ENCODE data around the gene TMED6. TPM values are rescaled to one million over a fixed set of nuclear protein-coding genes. Genes with fewer than 3 reads are reported as not detected.
"Not testable (repeated sequence)": the region's sequence is repeated elsewhere in the genome, so short reads cannot be mapped to it uniquely, and the experiment has no call there.

Gene TMED6
- total RNA-seq, 1 experiment from 2014 or later: not detected

- DNase-seq (ENCODE audit: low spot score): no peak
Measured at GRCh38 chr16:69363281-69363717, 11.7 kb upstream of the TMED6 start.

- DNase-seq (ENCODE audit: low spot score): not testable (repeated sequence)
Measured at GRCh38 chr16:69360070-69360469, 8.5 kb upstream of the TMED6 start.

GRCh38 chr16:69350536-69351133 lies 951 bp downstream of the TMED6 start:
- no peak for DNase-seq (ENCODE audit: low spot score)

GRCh38 chr16:69349536-69349935 lies 2.0 kb downstream of the TMED6 start:
- DNase-seq (ENCODE audit: low spot score): no peak

GRCh38 chr16:69348222-69348621 lies 3.4 kb downstream of the TMED6 start:
- no peak for DNase-seq (ENCODE audit: low spot score)

- DNase-seq (ENCODE audit: low spot score): no peak
Measured at GRCh38 chr16:69346683-69347082, 4.9 kb downstream of the TMED6 start.

- no peak for DNase-seq (ENCODE audit: low spot score)
Measured at GRCh38 chr16:69345923-69346322, 5.7 kb downstream of the TMED6 start.

- no peak for DNase-seq (ENCODE audit: low spot score)
Measured at GRCh38 chr16:69344171-69344570, 7.4 kb downstream of the TMED6 start.

- peak; percentile 18 for DNase-seq (ENCODE audit: low spot score)
Measured at GRCh38 chr16:69340095-69340644, 11.4 kb downstream of the TMED6 start.

- peak; percentile 98 for DNase-seq (ENCODE audit: low spot score)
Measured at GRCh38 chr16:69339289-69340094, 12.1 kb downstream of the TMED6 start, which contains the start of the genes COG8 and NIP7. Gene COG8 (minus strand): TSS chr16:69339564. CDS start chr16:69339552, 12 bp downstream. Gene NIP7 (plus strand): TSS chr16:69339772. CDS start chr16:69339830, 58 bp downstream.

GRCh38 chr16:69338557-69339288 lies 12.9 kb downstream of the TMED6 start:
- no peak for DNase-seq (ENCODE audit: low spot score)

- no peak for DNase-seq (ENCODE audit: low spot score)
Measured at GRCh38 chr16:69334696-69335095, 16.9 kb downstream of the TMED6 start.

- peak; percentile 96 for DNase-seq (ENCODE audit: low spot score)
Measured at GRCh38 chr16:69330286-69331109, 21.1 kb downstream of the TMED6 start, which contains the start of gene PDF. Gene PDF (minus strand): TSS chr16:69330588. CDS start chr16:69330570, 18 bp downstream.

GRCh38 chr16:69329369-69330285 lies 22.0 kb downstream of the TMED6 start:
- peak; percentile 47 for DNase-seq (ENCODE audit: low spot score)

- DNase-seq (ENCODE audit: low spot score): peak; percentile 48
Measured at GRCh38 chr16:69328854-69329316, 22.7 kb downstream of the TMED6 start.

- no peak for DNase-seq (ENCODE audit: low spot score)
Measured at GRCh38 chr16:69327585-69328310, 23.8 kb downstream of the TMED6 start.

GRCh38 chr16:69326172-69326873 lies 25.3 kb downstream of the TMED6 start:
- DNase-seq (ENCODE audit: low spot score): peak; percentile 55

GRCh38 chr16:69325784-69326171 lies 25.8 kb downstream of the TMED6 start:
- DNase-seq (ENCODE audit: low spot score): no peak

Data from HT-29 (cell line).